Activated CD8-positive, alpha-beta T cell treated with anti-CD3 and anti-CD28 coated beads, Interleukin-2, amount 10 ng/mL, durations not matched to agents 7 days and 5 days (primary cell): ENCODE results near the gene CNRIP1. TPM values are rescaled to one million over a fixed set of nuclear protein-coding genes. Genes with fewer than 3 reads are reported as not detected.
"Not testable (repeated sequence)": the region's sequence is repeated elsewhere in the genome, so short reads cannot be mapped to it uniquely, and the experiment has no call there.

Experiments used
- ATAC-seq: fragments of 150-1000 bp; cut with Tn5 transposase; one replicate; pipeline ENCODE4 v1.10.0; 2021; ENCODE audit warnings: moderate library complexity
- CTCF ChIA-PET: fragments of 350-600 bp; sonication (Branson Sonifier 250); formaldehyde crosslinking; loops from one replicate; lab custom pipeline; 2021; ENCODE audit warnings: antibody characterized with exemption; lab: Charles Lee
- POLR2A ChIA-PET: fragments of 350-600 bp; sonication (Branson Sonifier 250); formaldehyde crosslinking; loops from one replicate; lab custom pipeline; 2021; ENCODE audit warnings: antibody characterized with exemption; lab: Charles Lee
- DNase-seq: peaks from one replicate; pipeline ENCODE4 v3.0.0-alpha.2; 2020
- H3K27ac Mint-ChIP-seq: one replicate; pipeline ENCODE4 v1.8.0; 2021; ENCODE audit warnings: mild to moderate bottlenecking, mixed read lengths
- H3K27me3 Mint-ChIP-seq: one replicate; pipeline ENCODE4 v1.8.0; 2021; ENCODE audit warnings: low read depth, mixed read lengths
- H3K36me3 Mint-ChIP-seq: one replicate; pipeline ENCODE4 v1.8.0; 2021; ENCODE audit warnings: low read depth, mixed read lengths
- H3K4me1 Mint-ChIP-seq: one replicate; pipeline ENCODE4 v1.8.0; 2021; ENCODE audit warnings: low read depth, mixed read lengths
- H3K4me3 Mint-ChIP-seq: one replicate; pipeline ENCODE4 v1.8.0; 2021; ENCODE audit warnings: mild to moderate bottlenecking, mixed read lengths
- H3K9me3 Mint-ChIP-seq: one replicate; pipeline ENCODE4 v1.8.0; 2022; ENCODE audit warnings: mixed read lengths; ENCODE audit not compliant: insufficient read depth
- total RNA-seq, 2 experiments: library from RNA; stranded (reverse); gene quantifications; one replicate each; pipeline ENCODE4 v1.2.3, GENCODE V29; 2021

The CNRIP1 gene
- total RNA-seq, 2 experiments from 2014 or later = not detected

DNA sequence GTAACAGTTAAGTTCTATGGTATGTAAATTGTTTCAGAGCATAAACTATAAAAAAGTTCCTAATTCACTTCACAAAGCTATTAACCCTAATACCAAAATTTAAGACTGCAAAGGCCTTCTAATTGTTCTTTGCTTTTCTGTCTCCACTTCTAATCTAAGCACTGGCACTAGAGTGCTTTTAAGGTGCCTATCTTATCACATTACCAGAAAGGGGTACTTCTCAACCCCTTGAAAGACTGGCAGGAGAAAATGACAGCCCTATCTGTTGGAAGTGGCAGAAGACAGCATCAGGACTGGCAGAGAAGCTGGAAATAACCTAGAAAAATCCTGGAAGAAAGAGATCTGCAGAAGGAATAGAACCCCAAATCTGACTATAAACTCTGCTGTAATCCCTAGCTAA, 10.3 kb downstream of the CNRIP1 start:
- POLR2A ChIA-PET = interaction anchor here (0.9 kb wide), 1 partner anchor 124 kb away, joined by 3 read pairs; no protein-coding TSS in a partner anchor
- CTCF ChIA-PET = interaction anchor here (0.6 to 2.3 kb wide), 5 partner anchors 17 to 344 kb away, joined by 3 to 6 read pairs (median 5); no protein-coding TSS in a partner anchor
- Mint-ChIP-seq H3K27ac (no peak overlapping the region), H3K9me3 (peaks cover under 1% of the 10 kb centered on the region), H3K36me3 (no peaks in the 10 kb centered on the region), H3K27me3 (peaks cover 22% of the 10 kb centered on the region), H3K4me1 (no peaks in the 10 kb centered on the region), H3K4me3 (no peak overlapping the region)
- ATAC-seq (no peak), DNase-seq (no peak)

DNA sequence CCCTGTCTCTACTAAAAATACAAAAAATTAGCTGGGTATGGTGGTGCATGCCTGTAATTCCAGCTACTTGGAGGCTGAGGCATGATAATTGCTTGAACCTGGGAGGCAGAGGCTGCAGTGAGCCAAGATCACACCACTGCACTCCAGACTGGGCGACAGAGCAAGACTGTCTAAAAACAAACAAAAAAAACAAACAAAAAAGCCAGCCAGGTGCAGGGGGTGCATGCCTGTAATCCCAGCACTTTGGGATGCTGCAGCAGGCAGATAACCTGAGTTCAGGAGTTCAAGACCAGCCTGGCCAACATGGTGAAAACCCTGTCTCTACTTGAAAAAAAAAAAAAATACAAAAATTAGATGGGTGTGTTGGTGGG, 15.9 kb downstream of the CNRIP1 start:
- H3K36me3 Mint-ChIP-seq, ATAC-seq, H3K4me1 Mint-ChIP-seq, DNase-seq, H3K27me3 Mint-ChIP-seq, H3K27ac Mint-ChIP-seq, POLR2A ChIA-PET, H3K4me3 Mint-ChIP-seq, H3K9me3 Mint-ChIP-seq: not testable (repeated sequence)
- CTCF ChIA-PET = interaction anchor here (0.9 to 2.0 kb wide), 3 partner anchors 12 to 53 kb away, joined by 3 to 4 read pairs (median 3); no protein-coding TSS in a partner anchor

DNA sequence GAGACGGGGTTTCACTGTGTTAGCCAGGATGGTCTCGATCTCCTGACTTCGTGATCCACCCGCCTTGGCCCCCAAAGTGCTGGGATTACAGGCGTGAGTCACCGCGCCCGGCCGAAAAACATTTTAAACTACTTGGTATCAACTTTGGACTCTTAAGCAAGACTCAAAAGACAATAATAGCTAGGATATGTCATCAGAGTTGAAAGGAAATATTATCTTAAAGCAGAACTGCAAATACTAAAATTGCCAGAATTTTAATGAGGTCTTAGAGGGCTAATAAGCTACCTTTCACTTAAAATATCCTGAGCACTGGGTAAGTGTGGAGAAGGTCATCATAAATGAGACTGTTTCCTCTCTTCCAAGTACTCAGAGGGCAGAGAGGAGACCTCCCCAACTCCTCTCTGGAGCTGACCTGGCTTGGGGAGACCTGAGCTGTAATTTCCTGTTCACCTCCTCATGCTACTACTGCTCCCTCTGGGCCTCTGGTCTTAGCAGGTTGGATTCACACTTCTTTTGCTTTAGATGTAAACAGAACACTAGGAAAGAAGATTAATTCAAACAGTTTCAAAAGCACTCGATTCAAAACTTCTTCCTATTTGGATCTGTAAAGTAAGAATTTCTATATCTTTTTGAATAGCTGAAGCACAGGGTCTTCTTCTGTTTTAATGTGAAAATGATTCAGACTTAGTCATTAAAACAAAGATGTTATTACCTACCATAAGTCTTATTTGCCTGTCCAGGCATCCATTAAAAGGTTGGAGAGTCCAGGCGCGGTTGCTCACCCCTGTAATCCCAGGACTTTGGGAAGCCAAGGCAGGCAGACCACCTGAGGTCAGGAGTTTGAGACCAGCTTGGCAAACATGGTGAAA, 16.5 kb downstream of the CNRIP1 start:
- Mint-ChIP-seq H3K9me3 (no peaks in the 10 kb centered on the region), H3K4me1 (no peaks in the 10 kb centered on the region), H3K4me3 (no peak overlapping the region), H3K27me3 (peaks cover 7% of the 10 kb centered on the region), H3K36me3 (no peaks in the 10 kb centered on the region), H3K27ac (no peak overlapping the region)
- ChIA-PET CTCF (interaction anchor here (0.7 to 2.0 kb wide), 3 partner anchors 9 to 52 kb away, joined by 3 to 4 read pairs (median 3); no protein-coding TSS in a partner anchor), POLR2A (no interaction called here)
- no peak for DNase-seq
- no peak for ATAC-seq

GRCh38 chr2:68302281-68302875, 17.4 kb downstream of the CNRIP1 start:
- no peaks in the 10 kb centered on the region for H3K36me3 Mint-ChIP-seq
- H3K9me3 Mint-ChIP-seq = no peaks in the 10 kb centered on the region
- peaks cover 7% of the 10 kb centered on the region for H3K27me3 Mint-ChIP-seq
- no peak overlapping the region for H3K27ac Mint-ChIP-seq
- no peak for DNase-seq
- ChIA-PET POLR2A (interaction anchor here (0.6 kb wide), 1 partner anchor 49 kb away, joined by 3 read pairs; no protein-coding TSS in a partner anchor), CTCF (interaction anchor here (0.7 to 2.0 kb wide), 2 partner anchors 8 to 13 kb away, joined by 3 to 4 read pairs; no protein-coding TSS in a partner anchor)
- no peak overlapping the region for H3K4me3 Mint-ChIP-seq
- ATAC-seq = no peak
- no peaks in the 10 kb centered on the region for H3K4me1 Mint-ChIP-seq

DNA sequence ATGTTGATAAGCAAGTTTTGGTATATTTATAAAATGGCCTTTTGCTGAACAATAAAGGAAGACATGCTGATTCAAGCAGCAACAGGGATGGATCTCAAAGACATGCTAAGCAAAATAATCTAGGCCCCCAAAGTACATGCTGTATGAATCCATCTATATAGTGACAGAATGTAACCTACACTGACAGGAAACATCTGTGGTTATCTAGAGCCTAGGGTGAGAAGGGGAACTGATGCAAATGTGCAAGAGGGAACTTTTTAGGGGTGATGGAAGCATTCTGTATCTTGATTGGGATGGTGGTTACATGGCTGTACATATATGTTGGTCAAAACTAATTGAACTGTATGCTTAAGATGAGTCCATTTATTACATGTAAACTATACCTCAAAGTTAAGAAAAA, 24.2 kb downstream of the CNRIP1 start:
- CTCF ChIA-PET = interaction anchor here (0.8 to 4.5 kb wide), 4 partner anchors 12 to 173 kb away, joined by 3 to 30 read pairs (median 8); no protein-coding TSS in a partner anchor
- Mint-ChIP-seq H3K27ac (no peak overlapping the region), H3K36me3 (no peaks in the 10 kb centered on the region), H3K27me3 (peaks cover 5% of the 10 kb centered on the region), H3K9me3 (no peaks in the 10 kb centered on the region), H3K4me3 (no peak overlapping the region), H3K4me1 (peaks cover 7% of the 10 kb centered on the region)
- DNase-seq (no peak), ATAC-seq (no peak)
- POLR2A ChIA-PET = no interaction called here

GRCh38 chr2:68294913-68295312, 24.8 kb downstream of the CNRIP1 start:
- DNase-seq (no peak), ATAC-seq (no peak)
- no peaks in the 10 kb centered on the region for H3K36me3 Mint-ChIP-seq
- peaks cover 5% of the 10 kb centered on the region for H3K27me3 Mint-ChIP-seq
- ChIA-PET POLR2A (interaction anchor here (0.6 kb wide), 1 partner anchor 178 kb away, joined by 3 read pairs; no protein-coding TSS in a partner anchor), CTCF (interaction anchor here (1.7 to 4.5 kb wide), 2 partner anchors 11 to 173 kb away, joined by 12 to 30 read pairs; no protein-coding TSS in a partner anchor)
- peaks cover 7% of the 10 kb centered on the region for H3K4me1 Mint-ChIP-seq
- H3K4me3 Mint-ChIP-seq = no peak overlapping the region
- H3K9me3 Mint-ChIP-seq = no peaks in the 10 kb centered on the region
- H3K27ac Mint-ChIP-seq = no peak overlapping the region

DNA sequence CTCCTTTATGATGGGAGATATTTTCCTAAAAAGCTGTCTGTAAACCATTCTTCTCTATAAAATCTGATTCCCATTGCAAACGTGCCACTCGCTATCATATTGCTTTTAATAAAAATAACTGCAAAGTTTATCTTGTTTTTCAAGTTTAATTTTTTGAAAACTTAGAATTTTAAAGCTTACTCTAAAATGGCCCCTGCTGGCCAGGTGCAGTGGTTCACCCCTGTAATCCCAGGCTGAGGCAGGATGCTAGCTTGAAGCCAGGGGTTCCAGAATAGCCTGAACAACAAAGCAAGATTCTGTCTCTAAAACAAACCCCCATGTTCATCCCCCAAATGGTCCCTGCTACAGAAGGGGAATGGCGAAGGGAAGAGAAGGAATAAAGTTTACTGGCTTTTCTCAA, 25.6 kb downstream of the CNRIP1 start:
- H3K36me3 Mint-ChIP-seq = no peaks in the 10 kb centered on the region
- ChIA-PET POLR2A (interaction anchor here (0.6 kb wide), 1 partner anchor 177 kb away, joined by 3 read pairs; no protein-coding TSS in a partner anchor), CTCF (interaction anchor here (0.8 to 4.5 kb wide), 5 partner anchors 9 to 172 kb away, joined by 3 to 30 read pairs (median 3); no protein-coding TSS in a partner anchor)
- ATAC-seq = no peak
- H3K9me3 Mint-ChIP-seq = no peaks in the 10 kb centered on the region
- H3K4me3 Mint-ChIP-seq = no peak overlapping the region
- peaks cover 5% of the 10 kb centered on the region for H3K27me3 Mint-ChIP-seq
- no peak overlapping the region for H3K27ac Mint-ChIP-seq
- DNase-seq = no peak
- H3K4me1 Mint-ChIP-seq = peaks cover 7% of the 10 kb centered on the region

DNA sequence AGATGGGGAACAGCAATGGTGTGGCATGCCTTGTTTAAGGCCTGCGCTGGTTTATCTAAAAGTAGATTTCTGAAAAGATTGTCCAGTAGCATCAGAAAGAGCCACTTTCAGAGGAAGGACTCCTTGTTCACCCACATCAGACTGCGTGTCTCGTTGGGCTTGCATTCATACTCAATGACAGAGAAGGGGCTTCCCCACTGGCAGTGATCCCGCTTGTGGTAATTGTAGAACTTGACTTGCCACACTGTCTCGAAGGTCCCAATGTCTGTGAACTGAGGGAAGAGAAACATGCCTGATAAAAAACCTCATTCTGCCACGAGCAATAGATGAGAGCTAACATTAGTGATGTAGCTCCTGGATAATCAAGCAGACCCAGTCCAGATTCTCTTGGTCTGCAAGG, 26.0 kb downstream of the CNRIP1 start:
- Mint-ChIP-seq H3K27ac (no peak overlapping the region), H3K4me3 (no peak overlapping the region), H3K4me1 (peaks cover 7% of the 10 kb centered on the region), H3K36me3 (no peaks in the 10 kb centered on the region), H3K9me3 (no peaks in the 10 kb centered on the region), H3K27me3 (peaks cover 3% of the 10 kb centered on the region)
- ChIA-PET POLR2A (interaction anchor here (0.6 kb wide), 1 partner anchor 243 kb away, joined by 3 read pairs; no protein-coding TSS in a partner anchor), CTCF (interaction anchor here (0.8 to 4.7 kb wide), 7 partner anchors 9 to 172 kb away, joined by 3 to 30 read pairs (median 6); no protein-coding TSS in a partner anchor)
- ATAC-seq (no peak), DNase-seq (no peak)

DNA sequence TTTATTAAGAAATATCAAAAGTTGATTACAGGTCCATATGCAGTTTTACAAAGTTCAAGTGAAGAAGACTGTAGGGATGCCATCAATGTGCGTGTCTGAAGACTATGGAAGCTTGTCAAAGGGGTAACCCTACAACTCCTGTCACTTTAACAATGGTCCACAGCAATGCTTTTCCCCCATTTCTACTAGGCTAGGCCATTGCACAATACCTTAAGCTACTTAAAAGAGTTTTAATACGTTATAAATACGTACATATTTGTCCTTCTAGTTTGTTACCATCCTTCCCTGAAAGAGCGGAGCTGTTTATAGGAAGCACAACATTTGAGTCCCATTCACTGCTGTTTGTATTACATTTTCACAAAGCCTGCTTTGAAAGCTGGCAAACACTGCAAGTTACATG, 26.7 kb downstream of the CNRIP1 start:
- H3K4me3 Mint-ChIP-seq = no peak overlapping the region
- H3K27ac Mint-ChIP-seq = no peak overlapping the region
- DNase-seq (no peak), ATAC-seq (no peak)
- H3K27me3 Mint-ChIP-seq = peaks cover 7% of the 10 kb centered on the region
- no peaks in the 10 kb centered on the region for H3K9me3 Mint-ChIP-seq
- CTCF ChIA-PET = interaction anchor here (1.0 to 4.7 kb wide), 12 partner anchors 9 to 172 kb away, joined by 3 to 30 read pairs (median 6); no protein-coding TSS in a partner anchor
- peaks cover 7% of the 10 kb centered on the region for H3K4me1 Mint-ChIP-seq
- no peaks in the 10 kb centered on the region for H3K36me3 Mint-ChIP-seq
- POLR2A ChIA-PET = interaction anchor here (0.6 kb wide), 1 partner anchor 242 kb away, joined by 3 read pairs; no protein-coding TSS in a partner anchor

DNA sequence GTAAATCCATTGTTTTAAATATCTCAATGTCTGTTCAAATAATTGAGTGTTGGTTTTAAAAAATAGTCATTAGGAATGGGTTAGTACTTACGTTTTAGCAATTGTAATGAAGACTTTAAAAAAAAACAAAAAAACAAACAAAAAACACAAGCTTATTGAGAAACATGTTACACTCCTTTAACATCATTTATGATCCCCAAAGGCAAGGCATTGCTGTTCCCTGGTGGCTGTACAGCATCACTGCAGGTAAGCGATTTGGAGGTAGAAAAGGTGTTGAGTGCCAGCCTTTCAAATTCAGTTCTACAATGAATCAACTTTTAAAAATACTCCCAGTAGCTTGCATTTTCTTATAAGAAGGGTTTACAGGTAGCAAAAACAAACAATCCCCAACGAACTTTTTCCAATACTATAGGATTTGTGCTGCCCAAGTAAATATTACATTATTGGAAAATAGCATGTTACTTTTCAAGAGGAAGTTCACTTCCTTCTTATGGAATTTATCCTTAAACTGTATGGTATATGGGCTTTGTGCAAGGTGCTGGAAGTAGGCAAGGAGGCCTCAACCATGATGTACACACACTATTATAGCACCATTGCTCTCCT, 27.5 kb downstream of the CNRIP1 start:
- H3K36me3 Mint-ChIP-seq = no peaks in the 10 kb centered on the region
- peaks cover 7% of the 10 kb centered on the region for H3K4me1 Mint-ChIP-seq
- H3K4me3 Mint-ChIP-seq = no peak overlapping the region
- ChIA-PET POLR2A (no interaction called here), CTCF (interaction anchor here (0.6 to 4.7 kb wide), 20 partner anchors 9 to 183 kb away, joined by 3 to 30 read pairs (median 4); no protein-coding TSS in a partner anchor)
- H3K9me3 Mint-ChIP-seq = no peaks in the 10 kb centered on the region
- peaks cover 14% of the 10 kb centered on the region for H3K27me3 Mint-ChIP-seq
- no peak overlapping the region for H3K27ac Mint-ChIP-seq
- ATAC-seq = peak; percentile 63
- peak; percentile 36 for DNase-seq

DNA sequence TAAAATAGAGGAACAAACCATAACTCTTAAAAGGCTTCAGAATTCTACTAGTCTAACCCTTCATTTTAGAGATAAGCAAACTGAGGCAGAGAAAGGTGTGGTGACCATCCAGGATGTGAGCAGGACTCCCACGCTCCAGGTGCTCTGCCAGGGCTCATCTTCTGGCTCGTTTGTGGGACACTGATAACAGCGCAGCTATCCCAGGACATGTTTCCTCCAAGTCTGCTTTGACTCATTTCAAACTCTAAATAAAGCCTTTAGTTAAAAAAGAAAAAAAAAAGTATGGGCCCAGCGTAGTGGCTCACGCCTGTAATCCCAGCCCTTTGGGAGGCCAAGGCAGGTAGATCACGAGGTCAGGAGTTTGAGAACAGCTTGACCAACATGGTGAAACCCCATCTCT, 28.4 kb downstream of the CNRIP1 start:
- H3K4me1 Mint-ChIP-seq = peaks cover 7% of the 10 kb centered on the region
- ChIA-PET POLR2A (no interaction called here), CTCF (interaction anchor here (0.6 to 4.7 kb wide), 8 partner anchors 8 to 169 kb away, joined by 4 to 30 read pairs (median 4); no protein-coding TSS in a partner anchor)
- H3K9me3 Mint-ChIP-seq = no peaks in the 10 kb centered on the region
- DNase-seq (no peak), ATAC-seq (no peak)
- no peak overlapping the region for H3K27ac Mint-ChIP-seq
- no peak overlapping the region for H3K4me3 Mint-ChIP-seq
- peaks cover 18% of the 10 kb centered on the region for H3K27me3 Mint-ChIP-seq
- no peaks in the 10 kb centered on the region for H3K36me3 Mint-ChIP-seq
